GM21576 (cell line): ENCODE data around the gene LUZP2.

Experiments
- ATAC-seq: cut with Tn5 transposase; IDR thresholded peaks from one replicate; pipeline ENCODE4 v1.9.1; 2021; ENCODE audit warnings: mild to moderate bottlenecking, moderate library complexity; ENCODE audit not compliant: unreplicated experiment

Gene LUZP2

DNA sequence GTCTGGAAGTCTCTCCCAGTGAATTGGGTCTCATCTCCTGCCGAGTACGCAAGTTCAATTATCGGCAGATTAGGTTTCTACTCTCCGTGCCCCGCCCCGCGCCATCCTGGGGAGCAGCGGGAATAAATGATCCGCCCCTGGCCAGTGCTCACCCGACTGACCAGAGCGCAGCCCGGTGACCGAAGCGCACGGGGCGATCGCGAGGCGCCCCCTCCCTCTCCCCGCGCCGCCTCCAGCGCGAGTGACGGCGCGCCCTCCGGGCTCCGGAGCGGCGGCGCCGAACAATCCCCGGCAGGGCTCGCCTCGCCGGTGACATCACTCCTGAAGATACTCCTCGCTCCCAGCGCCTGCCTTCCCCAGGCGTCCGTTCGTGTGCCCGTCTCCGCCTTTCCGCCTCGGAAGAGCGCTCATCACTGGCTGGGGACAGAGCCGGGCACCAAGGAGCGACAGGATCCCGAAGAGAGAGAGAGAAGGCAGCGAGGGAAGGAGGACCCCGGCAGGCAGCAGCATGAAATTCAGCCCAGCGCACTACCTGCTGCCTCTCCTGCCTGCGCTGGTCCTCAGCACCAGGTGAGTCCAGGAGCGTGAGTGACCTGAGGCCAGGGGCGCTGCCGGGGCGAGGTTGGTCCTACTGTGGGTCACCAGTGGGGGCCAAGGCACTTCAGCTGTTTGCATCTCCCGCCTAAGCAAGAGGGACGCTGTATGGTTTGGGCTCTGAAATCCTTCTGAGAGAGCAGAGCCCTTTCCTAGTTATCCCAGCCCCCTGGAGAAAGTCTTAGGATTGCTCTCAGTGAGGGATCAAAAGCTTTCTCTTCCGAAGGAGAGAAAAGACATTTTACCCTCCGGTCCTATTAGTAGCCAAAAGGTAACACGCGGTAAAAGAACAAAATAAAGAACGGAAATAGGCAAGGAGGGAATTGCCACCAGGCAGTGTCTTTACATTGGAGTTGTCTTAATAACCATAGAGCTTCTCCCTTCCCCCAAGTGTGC is at the start of gene LUZP2:
TSS of gene LUZP2 (plus strand) at position 318 of the 990 bp plus-strand sequence.
- no peak for ATAC-seq

DNA sequence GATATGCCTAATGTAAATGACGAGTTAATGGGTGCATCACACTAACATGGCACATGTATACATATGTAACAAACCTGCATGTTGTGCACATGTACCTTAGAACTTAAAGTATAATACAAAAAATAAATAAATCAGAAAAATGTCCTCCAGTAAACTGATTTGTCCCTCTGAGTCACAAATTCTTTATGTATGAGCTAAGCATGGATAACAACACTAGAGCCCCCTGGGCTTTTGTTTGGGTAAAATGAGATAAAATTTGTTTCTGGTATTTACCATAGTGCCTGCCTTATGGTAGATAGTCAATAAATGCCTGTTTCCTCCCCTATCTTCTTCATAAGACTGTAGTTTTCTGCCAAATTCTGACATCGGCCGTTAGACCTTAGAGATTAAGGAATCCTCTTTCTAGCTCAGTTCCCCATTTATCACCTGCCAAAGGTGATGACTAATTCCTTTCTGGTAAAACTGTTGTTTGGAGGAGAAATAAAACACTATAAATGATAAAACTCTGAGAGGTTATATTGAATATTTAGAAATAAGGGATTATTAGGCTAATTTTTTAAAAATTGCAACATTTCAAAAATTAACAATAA is 43.6 kb upstream of the LUZP2 start:
- no peak for ATAC-seq

DNA sequence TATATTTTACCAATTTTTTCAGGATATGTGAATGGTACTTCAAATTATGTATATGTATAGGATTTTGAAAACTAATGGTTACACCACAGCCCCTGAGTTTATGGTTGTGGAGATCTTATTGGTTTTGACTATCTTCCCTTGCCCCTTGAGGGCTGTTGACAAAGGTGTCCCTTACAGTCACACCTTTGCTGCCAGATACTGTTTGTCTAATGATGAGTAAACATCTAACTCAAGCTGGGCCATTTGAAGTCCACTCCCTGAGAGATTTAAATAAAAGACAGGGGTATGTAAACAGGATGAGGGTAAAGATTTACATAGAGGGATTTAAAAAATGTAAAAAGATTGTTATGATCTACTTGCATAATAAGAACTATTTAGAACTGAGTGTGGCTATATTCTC is 38.9 kb upstream of the LUZP2 start:
- no peak for ATAC-seq

DNA sequence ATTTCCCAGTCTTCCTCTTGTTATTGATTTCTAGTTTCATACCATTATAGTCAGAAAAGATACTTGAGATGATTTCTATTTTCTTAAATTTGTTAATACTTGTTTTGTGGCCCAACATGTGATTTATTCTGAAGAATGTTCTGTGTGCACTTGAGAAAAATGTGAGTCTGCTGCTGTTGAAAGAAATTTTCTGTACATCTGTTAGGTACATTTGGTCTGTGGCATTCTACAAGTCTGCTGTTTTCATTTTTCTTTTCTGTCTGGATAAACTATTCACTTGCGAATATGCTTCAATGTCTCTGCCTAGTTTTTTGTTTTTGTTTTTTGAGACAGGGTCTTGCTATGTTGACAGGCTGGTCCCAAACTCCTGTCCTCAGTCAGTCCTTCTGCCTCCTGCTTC is 26.4 kb upstream of the LUZP2 start:
- no peak for ATAC-seq

DNA sequence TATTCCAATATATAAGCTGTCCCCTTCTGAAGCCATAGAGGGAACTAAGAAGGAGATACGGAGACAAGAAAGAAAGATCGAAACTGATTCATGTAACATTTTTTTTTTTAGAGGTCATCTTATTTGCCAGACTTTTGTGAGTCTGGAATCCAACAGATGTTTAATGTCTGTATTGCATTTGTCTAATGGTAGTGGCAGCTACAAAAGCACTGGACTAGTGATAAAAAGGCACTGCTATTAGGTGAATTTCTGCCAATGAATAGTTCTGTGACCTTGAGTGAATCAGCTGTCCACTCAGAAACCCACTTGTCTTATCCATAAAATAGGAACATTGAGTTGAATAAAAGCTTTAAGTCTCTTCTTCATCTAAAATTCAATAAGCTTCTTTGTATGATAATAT is 25.8 kb upstream of the LUZP2 start:
- ATAC-seq: no peak

DNA sequence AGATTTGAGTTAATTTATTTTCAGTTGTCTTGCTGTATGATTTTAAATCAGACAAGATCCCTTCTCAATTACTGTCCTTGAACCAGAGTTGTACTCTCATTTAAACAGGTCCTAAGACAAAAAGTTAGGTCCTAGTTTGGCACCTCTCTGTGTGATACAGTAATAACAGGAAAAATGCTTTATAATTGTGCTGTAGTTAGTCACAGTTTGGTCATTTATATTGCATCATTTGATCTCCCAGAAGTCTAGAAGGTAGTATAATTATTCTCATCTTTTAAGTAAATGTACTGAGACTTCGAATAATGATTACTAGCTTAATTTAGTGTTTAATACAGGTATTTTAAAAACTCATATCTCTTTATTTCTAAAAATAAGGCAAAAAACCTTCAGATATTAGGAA is 18.1 kb upstream of the LUZP2 start:
- ATAC-seq: no peak

DNA sequence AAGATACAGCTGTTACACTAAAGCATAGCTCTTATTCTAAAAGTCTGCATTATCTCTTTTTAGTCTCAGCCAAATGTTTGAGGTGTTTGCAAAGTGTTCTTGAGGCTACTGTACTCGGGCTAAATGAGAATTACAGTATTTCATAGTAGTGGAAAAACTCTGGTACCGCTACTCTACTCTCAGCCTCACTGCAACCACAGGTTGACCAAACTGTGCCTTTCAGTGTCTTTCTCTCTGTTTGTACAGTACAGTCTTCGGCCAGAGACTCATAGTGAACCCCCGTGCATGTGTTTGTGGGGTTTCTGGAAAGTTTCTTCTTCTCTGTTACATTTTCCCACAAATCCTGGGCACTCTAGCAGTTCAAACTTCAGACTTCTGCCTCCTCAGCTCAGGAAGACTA is 7.4 kb upstream of the LUZP2 start:
- ATAC-seq: no peak

DNA sequence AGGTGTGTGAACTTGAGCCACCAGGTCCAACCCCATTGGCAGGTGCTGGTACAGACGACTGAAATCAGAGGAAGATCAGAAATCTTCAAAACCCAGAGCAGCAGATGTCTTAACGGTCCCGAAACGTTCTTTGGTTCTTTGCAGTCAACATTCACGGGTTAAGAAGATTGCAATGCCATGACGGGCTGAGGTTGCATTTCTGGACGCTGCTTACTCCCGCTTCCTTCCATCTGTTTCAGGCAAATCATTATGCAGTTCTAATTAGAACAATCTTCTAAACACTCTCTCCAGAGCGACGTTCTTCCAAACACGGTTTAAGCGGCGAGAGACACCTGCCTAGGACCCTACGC is 492 bp upstream of the LUZP2 start:
- no peak for ATAC-seq

DNA sequence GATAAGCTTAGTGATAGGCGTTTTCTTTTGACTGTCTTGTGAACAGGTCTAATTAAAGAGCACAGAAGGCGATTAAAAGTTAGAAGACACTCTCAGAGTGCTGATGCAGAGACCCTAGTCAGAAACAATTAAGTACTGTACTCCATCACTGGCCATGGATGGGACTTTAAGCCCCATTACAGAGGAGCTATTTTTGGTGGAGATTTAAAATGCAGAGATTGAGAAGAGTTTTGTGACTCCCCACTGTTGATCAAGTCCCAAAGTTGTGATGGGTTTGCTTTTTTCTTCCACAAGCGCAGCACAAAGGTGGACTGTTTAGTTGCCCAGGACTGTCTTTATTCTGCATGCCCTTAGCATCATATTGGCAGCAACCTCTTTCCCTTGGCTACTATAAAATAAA is 978 bp downstream of the LUZP2 start:
- ATAC-seq: no peak

DNA sequence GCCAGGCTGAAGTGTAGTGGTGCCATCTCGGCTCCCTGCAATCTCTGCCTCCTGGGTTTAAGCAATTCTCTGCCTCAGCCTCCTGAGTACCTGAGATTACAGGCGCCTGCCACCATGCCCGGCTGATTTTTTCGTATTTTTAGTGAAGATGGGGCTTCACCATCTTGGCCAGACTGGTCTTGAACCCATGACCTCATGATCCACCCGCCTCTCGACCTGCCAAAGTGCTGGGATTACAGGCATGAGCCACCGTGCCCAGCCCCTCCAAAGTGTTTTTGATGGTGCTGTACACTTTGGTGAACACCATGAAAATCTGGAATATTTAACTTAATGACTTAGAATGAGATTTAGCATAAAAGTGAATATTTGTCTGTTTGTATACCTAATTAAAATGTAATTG is 5.6 kb downstream of the LUZP2 start:
- no peak for ATAC-seq

DNA sequence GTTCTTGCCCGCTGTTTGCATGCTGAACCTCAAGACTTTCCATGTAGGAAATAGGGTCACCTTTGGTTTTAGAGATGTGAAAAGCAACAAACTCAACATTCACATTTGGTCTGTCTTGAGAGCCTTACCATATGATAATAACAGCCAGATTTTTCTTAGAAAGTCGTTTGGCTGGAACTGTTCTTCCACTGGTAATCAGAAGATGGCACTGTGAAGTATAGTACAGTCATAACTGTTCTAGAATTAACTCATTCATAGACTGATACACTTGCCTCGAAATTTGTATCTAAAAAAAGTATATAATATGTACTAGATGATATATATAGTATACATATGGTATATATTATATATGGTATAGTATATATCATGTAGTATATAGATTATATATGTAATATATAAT is 12.3 kb downstream of the LUZP2 start:
- ATAC-seq: no peak

DNA sequence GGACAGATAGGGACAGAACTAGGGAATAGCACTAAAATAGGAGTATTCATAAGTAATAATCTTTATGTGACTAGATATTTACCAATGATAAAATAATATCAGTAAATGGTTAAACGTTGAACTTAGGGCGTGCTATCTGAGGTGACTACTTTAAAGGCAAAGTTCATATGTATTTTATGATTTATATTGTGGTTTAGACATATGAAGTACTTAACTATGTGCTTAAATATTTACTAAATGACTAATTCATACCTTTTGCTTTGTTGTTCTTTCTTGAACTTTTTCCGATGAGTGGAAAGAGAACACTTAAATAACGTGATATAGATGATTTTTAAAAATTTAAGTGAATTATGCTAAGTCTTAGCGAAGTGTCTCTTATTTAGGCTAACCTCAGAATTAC is 14.7 kb downstream of the LUZP2 start:
- ATAC-seq: no peak

DNA sequence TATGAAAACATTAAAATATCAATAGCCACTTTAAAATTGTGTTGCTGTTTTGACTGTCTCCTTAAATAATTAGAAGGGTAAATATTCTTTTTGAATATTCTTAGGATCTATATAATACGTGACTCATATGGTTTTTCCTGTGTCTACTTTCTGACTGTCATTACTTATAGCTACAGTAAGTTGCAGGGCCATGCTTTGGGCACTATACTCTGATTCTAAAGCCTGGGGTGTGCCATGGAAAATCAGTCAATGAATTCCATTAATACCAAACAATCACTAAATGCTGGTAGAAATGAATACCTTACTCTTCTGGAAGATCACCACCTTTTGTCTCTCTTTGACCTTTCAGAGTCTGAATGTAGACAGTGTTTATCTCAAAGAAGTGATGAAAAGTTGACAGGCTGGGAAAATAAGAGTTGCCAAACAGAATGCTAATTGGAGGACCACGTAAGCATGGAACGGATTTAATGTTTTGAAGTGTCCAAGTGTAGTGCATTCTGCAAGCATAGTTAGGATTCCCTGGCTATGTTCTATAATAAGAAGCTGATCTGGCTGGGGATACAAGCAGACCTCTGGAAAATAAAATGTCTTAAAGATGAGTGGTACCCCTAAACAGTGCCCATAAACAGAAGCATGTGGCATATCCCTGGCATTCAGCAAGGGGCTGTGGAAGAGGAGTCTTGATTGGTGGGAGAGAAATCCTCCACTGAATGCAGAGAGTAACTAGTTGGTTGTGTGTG is 16.8 kb downstream of the LUZP2 start:
- no peak for ATAC-seq

DNA sequence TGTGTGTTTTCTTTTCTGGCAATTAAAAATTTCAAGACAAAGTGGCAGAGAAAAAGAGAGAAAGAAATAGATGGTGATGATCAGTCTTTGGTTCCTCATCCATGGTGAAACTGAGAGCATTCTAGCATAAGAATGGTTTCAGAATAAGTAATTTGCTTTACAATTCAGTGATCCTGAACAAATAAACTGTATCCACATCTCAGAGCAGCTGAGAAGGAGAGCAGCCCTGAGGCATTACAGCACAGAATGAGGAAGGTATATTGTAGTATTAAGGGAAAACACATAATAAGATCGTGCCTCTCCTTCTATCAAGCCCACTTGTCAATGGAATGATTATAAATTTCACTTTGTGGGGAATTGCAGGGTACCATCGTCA is 17.4 kb downstream of the LUZP2 start:
- ATAC-seq: no peak

DNA sequence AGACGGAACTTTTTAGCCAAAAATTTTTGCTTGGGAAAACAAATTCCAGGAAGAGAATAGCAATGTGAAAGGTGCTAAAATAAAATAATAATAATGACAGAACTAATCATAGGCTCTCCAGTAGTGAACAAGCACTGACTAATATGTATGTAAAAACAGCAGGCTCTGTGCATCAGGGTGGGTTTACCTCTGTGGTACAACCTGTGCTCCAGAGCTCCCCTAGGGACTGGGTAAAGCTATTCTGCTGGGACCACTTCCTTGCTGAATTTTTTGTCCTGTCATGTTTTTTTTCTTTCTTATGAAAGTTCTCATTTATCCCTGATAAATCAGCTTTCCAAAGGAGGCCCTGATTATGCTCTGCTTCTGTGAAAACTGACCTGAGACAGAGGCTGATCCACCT is 18.8 kb downstream of the LUZP2 start:
- ATAC-seq: no peak

DNA sequence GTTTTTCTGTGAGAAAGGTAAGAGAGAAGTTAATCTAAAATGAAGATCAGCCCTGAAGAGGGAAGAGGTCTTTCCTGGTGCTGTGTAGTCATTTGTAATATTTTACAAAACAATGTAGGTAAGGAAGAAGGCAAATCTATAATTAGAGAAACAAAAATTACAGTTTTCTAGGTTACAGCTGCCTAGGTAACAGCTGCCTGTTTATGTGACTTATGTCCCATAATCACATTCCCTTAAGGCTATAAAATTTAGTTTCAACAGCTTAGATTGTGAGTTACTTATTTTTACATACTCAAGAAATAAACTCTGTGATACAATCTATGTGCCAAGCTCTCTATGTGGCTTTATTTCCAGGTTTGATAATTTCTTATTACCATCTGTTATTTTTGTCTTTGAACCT is 19.8 kb downstream of the LUZP2 start:
- no peak for ATAC-seq

DNA sequence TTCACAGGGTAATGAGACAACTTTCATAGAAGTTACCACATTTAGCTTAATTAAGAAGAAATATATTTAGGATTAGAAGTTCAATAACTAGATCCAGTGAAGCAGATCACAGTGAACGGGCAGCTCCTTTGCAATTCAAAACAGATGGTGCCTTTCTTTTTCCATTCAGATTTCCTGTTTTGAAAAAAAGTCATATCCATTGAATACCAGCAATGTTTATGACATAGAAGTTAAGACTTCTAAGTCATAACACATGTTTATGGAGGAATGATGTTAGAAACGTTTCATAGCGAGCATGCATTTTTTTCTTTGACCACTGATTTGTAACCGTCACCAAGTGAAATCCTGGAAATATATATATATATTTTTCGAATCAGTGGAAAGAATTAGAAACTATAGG is 24.7 kb downstream of the LUZP2 start:
- ATAC-seq: no peak

DNA sequence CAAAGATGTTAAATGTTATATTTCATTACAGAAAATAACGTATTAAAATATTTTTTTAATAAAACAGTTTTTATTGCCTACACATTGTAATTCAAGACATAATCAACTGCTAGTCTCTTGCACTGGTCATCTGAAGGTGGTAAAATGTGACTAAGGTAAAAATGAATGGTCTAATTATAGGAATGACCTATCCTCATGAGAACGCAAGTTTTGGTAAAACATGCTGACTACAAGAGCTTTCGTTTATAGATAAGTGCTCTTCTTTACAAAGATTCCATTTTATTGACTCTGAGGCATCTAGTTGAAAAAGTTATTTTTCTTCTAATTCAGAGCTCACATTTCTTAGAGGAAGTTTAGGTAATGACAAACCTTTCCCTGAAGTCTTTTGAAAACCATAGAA is 27.3 kb downstream of the LUZP2 start:
- no peak for ATAC-seq

DNA sequence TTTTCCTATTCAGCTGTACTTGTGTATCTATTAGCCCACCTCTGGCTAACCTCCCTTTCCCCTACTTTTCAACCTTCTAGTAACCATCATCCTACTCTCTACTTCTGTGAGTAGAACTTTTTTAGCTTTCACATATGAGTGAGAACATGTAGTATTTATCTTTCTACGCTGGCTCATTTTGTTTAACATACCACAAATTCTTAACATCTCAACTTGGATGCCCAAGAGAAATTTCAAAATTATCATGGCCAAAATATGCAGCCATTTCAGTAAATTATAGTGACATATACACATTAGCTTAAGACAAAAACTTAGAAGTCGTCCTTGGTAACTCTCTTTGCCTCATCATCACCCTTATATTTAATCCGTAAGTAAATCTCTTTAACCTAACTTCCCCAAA is 34.7 kb downstream of the LUZP2 start:
- ATAC-seq: no peak

DNA sequence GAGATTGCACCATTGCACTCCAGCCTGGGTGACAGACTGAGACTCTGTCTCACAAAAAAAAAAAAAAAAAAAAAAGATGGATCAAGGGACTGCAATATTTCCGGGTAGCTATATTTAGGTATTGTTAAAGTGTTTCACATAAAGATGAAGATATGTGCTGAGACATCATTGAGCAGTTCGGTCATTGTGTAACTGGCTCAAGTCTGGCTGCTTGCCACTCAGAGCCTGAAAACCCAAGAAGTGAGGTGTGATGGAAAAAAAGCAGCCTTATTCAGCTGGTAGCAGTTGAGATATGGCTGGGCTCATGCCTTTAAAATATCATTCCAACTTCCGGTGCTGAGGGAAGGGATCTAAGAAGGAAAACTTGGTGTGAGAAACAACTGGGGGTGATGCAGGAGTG is 46.9 kb downstream of the LUZP2 start:
- ATAC-seq: no peak

DNA sequence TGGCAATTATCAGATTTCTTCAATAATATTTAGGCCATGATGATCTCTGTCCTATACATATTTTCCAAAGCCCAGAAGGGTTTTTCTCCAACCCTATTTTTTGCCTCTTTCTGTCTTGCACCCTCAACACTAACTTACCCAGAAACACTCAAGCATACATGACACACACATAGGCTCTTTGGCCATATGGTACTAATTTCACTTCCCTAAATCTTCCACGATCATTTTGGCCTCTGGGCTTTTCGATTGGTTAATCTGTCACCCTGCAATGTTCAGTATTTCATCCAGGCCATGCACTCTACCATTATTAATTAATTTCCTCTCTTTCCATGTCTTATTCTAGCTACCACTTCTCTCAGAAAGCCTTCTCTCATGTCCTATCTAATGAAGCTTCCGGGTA is 59.8 kb downstream of the LUZP2 start:
- ATAC-seq: no peak

DNA sequence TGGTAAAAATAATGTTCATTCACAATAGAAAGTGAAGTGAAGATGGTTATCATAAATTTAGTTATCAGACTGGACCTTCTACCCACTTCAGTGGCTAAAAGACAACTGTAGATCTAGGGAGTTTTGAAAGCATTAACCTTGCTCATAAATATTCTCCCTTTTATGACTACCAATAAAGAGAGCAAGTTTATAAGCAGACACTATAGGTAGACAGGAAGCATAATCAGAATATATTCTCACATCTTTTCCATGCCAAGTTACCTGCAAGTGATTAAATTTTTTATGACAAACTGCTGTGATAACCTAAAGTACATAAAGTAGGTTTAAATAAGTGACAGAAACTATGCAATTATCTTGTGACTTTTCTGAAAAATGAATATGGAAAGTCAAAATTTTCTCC is 62.5 kb downstream of the LUZP2 start:
- no peak for ATAC-seq
